Ovary (tissue), 9 donors: Measurements from ENCODE around the gene WDR6. TPM values are rescaled to one million over a fixed set of nuclear protein-coding genes. Genes with fewer than 3 reads are reported as not detected.

Source experiments
- DNase-seq, 5 donors: peaks; one replicate each; pipeline ENCODE4 v3.0.0-alpha.2; 2019 to 2020
- H3K27ac ChIP-seq, 2 donors: fragments of 200-600 bp; one replicate each; pipeline versions ENCODE4 v1.5.1 to v1.8.0; 2019 to 2022
- H3K27me3 ChIP-seq: fragments of 200-600 bp; one replicate; pipeline ENCODE4 v1.8.0; 2022
- H3K36me3 ChIP-seq: fragments of 200-600 bp; sonication (generic); one replicate; pipeline ENCODE4 v1.5.1; 2019
- H3K4me1 ChIP-seq: one replicate; pipeline ENCODE4 v1.8.1; 2013; ENCODE audit warnings: mild to moderate bottlenecking, moderate library complexity; ENCODE audit not compliant: insufficient read depth
- H3K4me3 ChIP-seq: fragments of 200-600 bp; sonication (generic); one replicate; pipeline ENCODE4 v1.5.1; 2017
- H3K9me3 ChIP-seq, 2 donors: fragments of 200-600 bp in 1 of 2; sonication (generic) in 1 of 2; one replicate each; pipeline versions ENCODE4 v1.5.1 to v1.8.1; 2013 to 2019; ENCODE audit warnings: mild to moderate bottlenecking in 1 of 2, moderate library complexity in 1 of 2
- EP300 ChIP-seq: sonication (generic); formaldehyde crosslinking; IDR thresholded peaks from one replicate; pipeline ENCODE4 v1.6.1; 2017; ENCODE audit warnings: antibody characterized with exemption
- POLR2A ChIP-seq: fragments of 450-650 bp; IDR thresholded peaks from one replicate; pipeline ENCODE4 v1.6.1; 2017; ENCODE audit warnings: antibody characterized with exemption, mild to moderate bottlenecking, moderate library complexity
- WGBS, 3 donors: extraction: QIAGEN DNeasy Blood & Tissue Kit in 1 of 3; methylation state at CpG; one replicate each; pipeline versions ENCODE4 v1.1.5 to v1.1.7; 2013 to 2017; 5-methylcytosine and 5-hydroxymethylcytosine counted together
- intact Hi-C, 4 donors: fragments of 100-400 bp; cut with DNase I; formaldehyde crosslinking; loops; one replicate each; pipeline versions ENCODE4 v1.11.0 to v1.15.1; 2022 to 2023
- polyA plus RNA-seq, 2 donors: library from polyadenylated mRNA; stranded (reverse); fragments of 200-250 nt in 1 of 2; fragments of 350-450 nt in 1 of 2; fragmentation: Illumina TruSeq in 1 of 2; extraction: RNeasy Lipid Tissue Mini Kit (QIAGEN cat#74804) in 1 of 2; gene quantifications; one replicate each; pipeline ENCODE4 v1.2.3, GENCODE V29; 2013 to 2014
- total RNA-seq, 7 donors: library from RNA; depleted of rRNA in 2 of 7; stranded (reverse); fragments of >200 nt in 2 of 7; fragmentation: NEBNext Ultra II Directional in 3 of 7; extraction: Animal tissue kit (Norgen Biotek cat#: 25700) in 3 of 7; gene quantifications; one replicate each; pipeline versions ENCODE4 v1.1.0 to v1.2.4, GENCODE V29; 2016 to 2023
- TF ChIP-seq, protein P1 (sequence below), 3 donors: fragments of 450-650 bp in 2 of 3; fragments of 200-600 bp in 1 of 3; IDR thresholded peaks; one replicate each; pipeline versions ENCODE4 v1.5.1 to v1.8.0; 2016 to 2022; ENCODE audit warnings: antibody characterized with exemption in 3 of 3, mild to moderate bottlenecking in 1 of 3
- donor health status: DM: no; HTN: no; CAD: no; lungs with moderate emphysema.
- donor health status: DM: no; HTN: no; CAD: no.
- donor health status: Bipolar disorder and iron deficiency.
- donor health status: DM: yes; HTN: yes; CAD: no.
- donor health status: DM: no; HTN: no; CAD: no.
- donor health status: DM: yes; HTN: yes; CAD: no.

Gene WDR6
- total and polyA plus RNA-seq, 9 donors, result 109 to 289 (median 196) TPM

GRCh38 chr3:49035281-49035680 lies 28.1 kb downstream of the WDR6 start:
- TF ChIP-seq POLR2A (no peak), EP300 (no peak)
- TF ChIP-seq, protein P1, sequence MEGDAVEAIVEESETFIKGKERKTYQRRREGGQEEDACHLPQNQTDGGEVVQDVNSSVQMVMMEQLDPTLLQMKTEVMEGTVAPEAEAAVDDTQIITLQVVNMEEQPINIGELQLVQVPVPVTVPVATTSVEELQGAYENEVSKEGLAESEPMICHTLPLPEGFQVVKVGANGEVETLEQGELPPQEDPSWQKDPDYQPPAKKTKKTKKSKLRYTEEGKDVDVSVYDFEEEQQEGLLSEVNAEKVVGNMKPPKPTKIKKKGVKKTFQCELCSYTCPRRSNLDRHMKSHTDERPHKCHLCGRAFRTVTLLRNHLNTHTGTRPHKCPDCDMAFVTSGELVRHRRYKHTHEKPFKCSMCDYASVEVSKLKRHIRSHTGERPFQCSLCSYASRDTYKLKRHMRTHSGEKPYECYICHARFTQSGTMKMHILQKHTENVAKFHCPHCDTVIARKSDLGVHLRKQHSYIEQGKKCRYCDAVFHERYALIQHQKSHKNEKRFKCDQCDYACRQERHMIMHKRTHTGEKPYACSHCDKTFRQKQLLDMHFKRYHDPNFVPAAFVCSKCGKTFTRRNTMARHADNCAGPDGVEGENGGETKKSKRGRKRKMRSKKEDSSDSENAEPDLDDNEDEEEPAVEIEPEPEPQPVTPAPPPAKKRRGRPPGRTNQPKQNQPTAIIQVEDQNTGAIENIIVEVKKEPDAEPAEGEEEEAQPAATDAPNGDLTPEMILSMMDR (IDR thresholded peaks at IDR 0.05), result no peak
- 94 to 95% (median 95%) methylated on average over 3 of the region's 3 CpGs for WGBS, 3 donors
- intact Hi-C loops, result no loop called here
- Histone ChIP-seq H3K36me3 (no peaks in the 10 kb centered on the region), H3K27ac (no peak overlapping the region), H3K27me3 (no peaks in the 10 kb centered on the region), H3K4me3 (no peak overlapping the region), H3K9me3 (no peaks in the 10 kb centered on the region), H3K4me1 (peaks cover 2% of the 10 kb centered on the region)
- no peak for DNase-seq

DNA sequence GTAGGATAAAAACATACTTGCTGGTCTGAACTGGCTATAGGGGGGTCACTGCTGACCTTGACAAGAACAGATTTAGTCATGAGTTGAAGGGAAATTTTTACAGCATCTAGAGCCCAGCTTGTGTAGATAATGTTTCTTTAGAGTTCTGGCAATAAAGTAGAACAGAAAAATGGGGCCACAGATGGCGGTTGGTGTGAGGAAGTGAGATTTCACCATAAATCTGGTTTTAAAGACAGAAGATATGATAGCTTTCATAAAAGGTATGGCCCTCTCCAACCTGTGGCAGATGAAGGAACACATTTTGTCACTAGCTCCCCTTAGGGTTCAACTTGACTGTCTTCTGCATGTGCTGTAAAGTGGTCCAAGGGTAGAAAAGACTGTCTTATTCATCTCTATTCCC lies 46.4 kb downstream of the WDR6 start:
- Histone ChIP-seq H3K27me3 (no peaks in the 10 kb centered on the region), H3K36me3 (no peaks in the 10 kb centered on the region), H3K4me3 (no peak overlapping the region), H3K4me1 (no peaks in the 10 kb centered on the region), H3K27ac (no peak overlapping the region), H3K9me3 (no peaks in the 10 kb centered on the region)
- no peak for DNase-seq
- intact Hi-C loops, result no loop called here
- 95 to 100% (median 95%) methylated on average over 1 of the region's 1 CpG for WGBS, 3 donors
- TF ChIP-seq, protein P1 (IDR thresholded peaks at IDR 0.05), result no peak
- TF ChIP-seq POLR2A (no peak), EP300 (no peak)

DNA sequence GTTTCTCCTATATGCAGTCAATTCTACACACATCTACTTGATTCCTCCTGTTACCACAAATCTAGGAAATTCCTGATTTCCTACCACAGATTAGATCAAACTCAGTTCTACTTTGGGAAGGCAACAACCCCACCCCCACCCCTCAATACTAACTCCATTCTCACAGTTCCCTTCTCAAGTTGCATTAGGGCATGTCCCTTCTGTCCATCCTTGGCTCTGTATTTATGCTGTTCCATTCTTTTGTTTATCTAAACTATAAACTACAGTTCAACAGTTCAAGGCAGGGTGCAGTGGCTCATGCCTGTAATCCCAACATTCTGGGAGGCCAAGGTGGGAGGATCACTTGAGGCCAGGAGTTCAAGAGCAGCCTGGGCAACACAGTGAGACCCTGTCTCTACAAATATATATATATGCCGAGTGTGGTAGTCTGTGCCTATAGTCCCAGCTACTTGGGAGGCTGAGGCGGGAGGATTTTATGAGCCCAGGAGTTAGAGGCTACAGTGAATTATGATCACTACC lies 47.2 kb downstream of the WDR6 start:
- Histone ChIP-seq H3K27ac (no peak overlapping the region), H3K9me3 (no peaks in the 10 kb centered on the region), H3K36me3 (no peaks in the 10 kb centered on the region), H3K4me3 (no peak overlapping the region), H3K4me1 (no peaks in the 10 kb centered on the region), H3K27me3 (no peaks in the 10 kb centered on the region)
- WGBS, 3 donors, result 95 to 96% (median 95%) methylated on average over 2 of the region's 2 CpGs
- TF ChIP-seq, protein P1 (IDR thresholded peaks at IDR 0.05), result no peak
- TF ChIP-seq EP300 (no peak), POLR2A (no peak)
- intact Hi-C loops, result no loop called here
- no peak for DNase-seq

DNA sequence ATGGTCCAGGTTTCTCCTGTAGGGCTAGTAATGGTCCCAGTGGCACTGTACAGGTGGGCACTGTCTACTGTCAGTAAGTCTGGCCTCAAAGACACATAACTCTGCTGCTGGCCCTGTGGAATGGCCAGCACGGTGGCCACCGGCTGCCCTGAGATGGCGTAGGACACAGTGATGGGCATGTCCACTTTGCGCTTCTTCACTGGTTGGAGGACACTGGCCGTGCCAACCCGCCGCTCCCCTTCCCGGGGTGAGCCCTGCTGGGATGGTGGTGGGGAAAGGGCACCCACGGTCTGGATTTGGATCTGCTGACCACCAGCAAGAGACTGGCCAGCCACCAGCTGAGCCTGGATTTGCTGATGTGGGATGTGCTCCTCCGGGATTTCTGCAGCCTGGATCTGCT lies 50.1 kb downstream of the WDR6 start:
- Histone ChIP-seq H3K27ac (no peak overlapping the region), H3K4me1 (no peaks in the 10 kb centered on the region), H3K4me3 (no peak overlapping the region), H3K9me3 (no peaks in the 10 kb centered on the region), H3K27me3 (no peaks in the 10 kb centered on the region), H3K36me3 (no peaks in the 10 kb centered on the region)
- WGBS, 3 donors, result 91 to 96% (median 94%) methylated on average over 10 of the region's 10 CpGs
- TF ChIP-seq, protein P1 (IDR thresholded peaks at IDR 0.05), result no peak
- DNase-seq, result no peak
- intact Hi-C loops, result no loop called here
